Right renal cortex interstitium (tissue), 3 donors: ENCODE measurements around the gene CACNA1E. TPM values are rescaled to one million over a fixed set of nuclear protein-coding genes. Genes with fewer than 3 reads are reported as not detected.

Experiments used
- DNase-seq, 3 donors: peaks; one replicate each; pipeline ENCODE4 v3.0.0-alpha.2; 2013; ENCODE audit warnings: low read depth in 3 of 3, low spot score in 2 of 3
- polyA plus RNA-seq, 3 donors: library from polyadenylated mRNA; unstranded; fragments of 120-200 nt; gene quantifications; one replicate each; pipeline ENCODE4 v1.2.1, GENCODE V29; 2013; ENCODE audit not compliant: insufficient read length in 3 of 3

The CACNA1E gene
- polyA plus RNA-seq, 3 donors = 0.19 to 0.79 (median 0.51) TPM

- no peak for DNase-seq
These were observed 191.3 kb downstream of the CACNA1E start for GRCh38 chr1:181674617-181675016.

GRCh38 chr1:181675091-181675917 is 192.0 kb downstream of the CACNA1E start:
- no peak for DNase-seq

GRCh38 chr1:181675918-181676190 is 192.5 kb downstream of the CACNA1E start:
- DNase-seq = no peak

GRCh38 chr1:181676269-181676668 is 193.0 kb downstream of the CACNA1E start:
- peak in 1 of 3 donors; percentile 1 for DNase-seq

GRCh38 chr1:181680332-181680731 is 197.0 kb downstream of the CACNA1E start:
- DNase-seq = no peak

GRCh38 chr1:181680871-181681270 is 197.6 kb downstream of the CACNA1E start:
- DNase-seq = no peak

GRCh38 chr1:181685211-181685610 is 201.9 kb downstream of the CACNA1E start:
- DNase-seq = no peak

GRCh38 chr1:181701891-181702290 is 218.6 kb downstream of the CACNA1E start:
- no peak for DNase-seq

GRCh38 chr1:181704546-181704945 is 221.2 kb downstream of the CACNA1E start:
- peak in 1 of 3 donors; percentile 4 for DNase-seq

GRCh38 chr1:181711820-181712219 is 228.5 kb downstream of the CACNA1E start:
- no peak for DNase-seq

- DNase-seq = no peak
These were observed 229.4 kb downstream of the CACNA1E start for GRCh38 chr1:181712711-181713110.

- DNase-seq = no peak
These were observed 231.1 kb downstream of the CACNA1E start for GRCh38 chr1:181714428-181714827.

- no peak for DNase-seq
These were observed 234.7 kb downstream of the CACNA1E start for GRCh38 chr1:181718034-181718433.

GRCh38 chr1:181726320-181727012 is 243.1 kb downstream of the CACNA1E start:
- DNase-seq = no peak

- no peak for DNase-seq
These were observed 247.3 kb downstream of the CACNA1E start for GRCh38 chr1:181730606-181731005.

GRCh38 chr1:181732218-181732990 is 249.1 kb downstream of the CACNA1E start:
- no peak for DNase-seq

GRCh38 chr1:181733486-181733885 is 250.2 kb downstream of the CACNA1E start:
- no peak for DNase-seq

GRCh38 chr1:181737056-181737455 is 253.7 kb downstream of the CACNA1E start:
- DNase-seq = no peak

GRCh38 chr1:181739214-181739613 is 255.9 kb downstream of the CACNA1E start:
- no peak for DNase-seq

- no peak for DNase-seq
These were observed 259.1 kb downstream of the CACNA1E start for GRCh38 chr1:181742426-181742825.

- DNase-seq = no peak
These were observed 260.6 kb downstream of the CACNA1E start for GRCh38 chr1:181743878-181744312.
